ENCODE measurements around the gene TLE4.

TLE4 gene

DNA sequence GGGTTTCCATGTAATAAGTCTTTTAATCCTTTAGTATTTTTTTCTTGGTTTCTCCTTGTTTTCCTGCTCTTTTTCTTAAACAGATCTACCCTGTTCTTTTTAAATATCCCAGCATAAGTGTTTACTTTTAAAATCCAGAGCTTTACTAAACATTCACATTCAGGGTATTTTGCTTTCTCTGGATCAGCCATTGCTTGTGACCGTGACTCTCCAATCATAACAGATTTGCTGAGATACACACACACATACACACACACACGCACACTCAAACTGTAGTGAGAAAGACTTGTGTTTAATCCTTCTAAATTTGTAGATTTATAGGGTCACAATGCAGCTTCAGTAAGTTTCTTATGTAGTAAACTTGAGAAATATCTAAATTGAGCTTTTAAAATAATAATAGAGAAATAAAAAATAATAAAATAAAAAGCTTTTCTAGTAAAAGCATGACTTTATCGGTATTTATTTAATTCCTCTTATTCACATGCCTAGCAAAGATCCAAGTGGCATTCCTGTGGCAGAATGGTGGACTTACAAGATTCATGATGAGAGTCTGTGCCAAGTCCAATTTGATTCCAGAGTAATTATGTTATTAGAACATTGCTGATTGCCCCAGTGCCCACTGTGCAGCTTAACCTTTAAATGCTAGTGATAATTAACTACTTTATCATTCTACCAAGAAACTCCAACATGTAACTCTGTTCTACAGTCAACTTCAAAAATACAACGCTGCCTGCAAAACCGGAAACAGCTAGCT, 129.0 kb downstream of the TLE4 start:
- H3K27ac ChIP-seq = no peak overlapping the region
- TF ChIP-seq, protein P1, sequence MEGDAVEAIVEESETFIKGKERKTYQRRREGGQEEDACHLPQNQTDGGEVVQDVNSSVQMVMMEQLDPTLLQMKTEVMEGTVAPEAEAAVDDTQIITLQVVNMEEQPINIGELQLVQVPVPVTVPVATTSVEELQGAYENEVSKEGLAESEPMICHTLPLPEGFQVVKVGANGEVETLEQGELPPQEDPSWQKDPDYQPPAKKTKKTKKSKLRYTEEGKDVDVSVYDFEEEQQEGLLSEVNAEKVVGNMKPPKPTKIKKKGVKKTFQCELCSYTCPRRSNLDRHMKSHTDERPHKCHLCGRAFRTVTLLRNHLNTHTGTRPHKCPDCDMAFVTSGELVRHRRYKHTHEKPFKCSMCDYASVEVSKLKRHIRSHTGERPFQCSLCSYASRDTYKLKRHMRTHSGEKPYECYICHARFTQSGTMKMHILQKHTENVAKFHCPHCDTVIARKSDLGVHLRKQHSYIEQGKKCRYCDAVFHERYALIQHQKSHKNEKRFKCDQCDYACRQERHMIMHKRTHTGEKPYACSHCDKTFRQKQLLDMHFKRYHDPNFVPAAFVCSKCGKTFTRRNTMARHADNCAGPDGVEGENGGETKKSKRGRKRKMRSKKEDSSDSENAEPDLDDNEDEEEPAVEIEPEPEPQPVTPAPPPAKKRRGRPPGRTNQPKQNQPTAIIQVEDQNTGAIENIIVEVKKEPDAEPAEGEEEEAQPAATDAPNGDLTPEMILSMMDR (IDR thresholded peaks at IDR 0.05) = no peak
- TF ChIP-seq ZFX (IDR thresholded peaks at IDR 0.05; ENCODE audit: borderline replicate concordance) = no peak

GRCh38 chr9:79701651-79702050, 129.9 kb downstream of the TLE4 start:
- TF ChIP-seq ZFX (IDR thresholded peaks at IDR 0.05; ENCODE audit: borderline replicate concordance) = no peak
- TF ChIP-seq, protein P1 (IDR thresholded peaks at IDR 0.05) = no peak
- no peak overlapping the region for H3K27ac ChIP-seq

- H3K27ac ChIP-seq = no peak overlapping the region
- TF ChIP-seq, protein P1 (IDR thresholded peaks at IDR 0.05) = no peak
- TF ChIP-seq ZFX (IDR thresholded peaks at IDR 0.05; ENCODE audit: borderline replicate concordance) = no peak
Measured at GRCh38 chr9:79705704-79706103, 133.9 kb downstream of the TLE4 start.

GRCh38 chr9:79706512-79706911, 134.7 kb downstream of the TLE4 start:
- TF ChIP-seq, protein P1 (IDR thresholded peaks at IDR 0.05) = no peak
- no peak for TF ChIP-seq ZFX (IDR thresholded peaks at IDR 0.05; ENCODE audit: borderline replicate concordance)
- no peak overlapping the region for H3K27ac ChIP-seq

DNA sequence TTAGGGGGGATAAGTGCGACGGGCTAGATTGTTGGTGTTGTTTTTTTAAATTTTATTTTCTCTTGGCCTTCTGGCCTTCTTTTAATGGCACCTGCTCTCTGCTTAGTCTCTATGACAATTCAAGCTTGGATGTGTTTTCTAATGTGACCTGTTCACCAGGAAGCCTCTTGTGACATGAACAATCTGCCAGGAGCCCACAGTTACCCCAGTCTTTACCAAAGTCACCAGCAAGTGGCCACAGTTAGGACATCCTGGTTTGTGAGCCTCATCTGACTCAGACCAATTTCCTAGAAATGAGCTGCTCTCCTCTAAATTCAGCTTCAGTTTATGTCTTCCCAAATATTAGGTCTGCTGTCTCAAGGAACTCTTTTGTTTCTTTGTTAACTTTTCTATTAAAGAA, 135.8 kb downstream of the TLE4 start:
- TF ChIP-seq ZFX (IDR thresholded peaks at IDR 0.05; ENCODE audit: borderline replicate concordance) = no peak
- TF ChIP-seq, protein P1 (IDR thresholded peaks at IDR 0.05) = no peak

GRCh38 chr9:79708541-79708940, 136.8 kb downstream of the TLE4 start:
- H3K27ac ChIP-seq = no peak overlapping the region
- TF ChIP-seq, protein P1 (IDR thresholded peaks at IDR 0.05) = no peak
- TF ChIP-seq ZFX (IDR thresholded peaks at IDR 0.05; ENCODE audit: borderline replicate concordance) = no peak

More for the DNA sequence above, 135.8 kb downstream of the TLE4 start:
- H3K27ac ChIP-seq = no peak overlapping the region
